GM10847 (cell line): Measurements from ENCODE around the gene NANOG.

ENCODE experiments used
- POLR2A ChIP-seq: IDR thresholded peaks from 2 replicates; pipeline ENCODE4 v1.6.1; 2011; ENCODE audit not compliant: insufficient read length; ENCODE audit errors: extremely low read depth

The NANOG gene

GRCh38 chr12:7801460-7801859 is 12.3 kb downstream of the NANOG start:
- TF ChIP-seq POLR2A, result no peak

GRCh38 chr12:7806863-7807487 is 17.8 kb downstream of the NANOG start:
- TF ChIP-seq POLR2A, result no peak

GRCh38 chr12:7832059-7832696 is 43.0 kb downstream of the NANOG start:
- TF ChIP-seq POLR2A, result no peak

- no peak for TF ChIP-seq POLR2A
These were observed 44.6 kb downstream of the NANOG start for GRCh38 chr12:7833831-7834230.

GRCh38 chr12:7834701-7835100 is 45.5 kb downstream of the NANOG start:
- no peak for TF ChIP-seq POLR2A

GRCh38 chr12:7835116-7835515 is 45.9 kb downstream of the NANOG start:
- no peak for TF ChIP-seq POLR2A

- no peak for TF ChIP-seq POLR2A
These were observed 46.6 kb downstream of the NANOG start for GRCh38 chr12:7835766-7836165.

GRCh38 chr12:7837366-7837765 is 48.2 kb downstream of the NANOG start:
- no peak for TF ChIP-seq POLR2A

- TF ChIP-seq POLR2A, result no peak
These were observed 54.9 kb downstream of the NANOG start for GRCh38 chr12:7844116-7844515.
